Measurements from ENCODE around the gene CADPS2. TPM values are rescaled to one million over a fixed set of nuclear protein-coding genes. Genes with fewer than 3 reads are reported as not detected.

The CADPS2 gene
- total RNA-seq, 1 donor from 2014 or later, result 9.7 TPM

DNA sequence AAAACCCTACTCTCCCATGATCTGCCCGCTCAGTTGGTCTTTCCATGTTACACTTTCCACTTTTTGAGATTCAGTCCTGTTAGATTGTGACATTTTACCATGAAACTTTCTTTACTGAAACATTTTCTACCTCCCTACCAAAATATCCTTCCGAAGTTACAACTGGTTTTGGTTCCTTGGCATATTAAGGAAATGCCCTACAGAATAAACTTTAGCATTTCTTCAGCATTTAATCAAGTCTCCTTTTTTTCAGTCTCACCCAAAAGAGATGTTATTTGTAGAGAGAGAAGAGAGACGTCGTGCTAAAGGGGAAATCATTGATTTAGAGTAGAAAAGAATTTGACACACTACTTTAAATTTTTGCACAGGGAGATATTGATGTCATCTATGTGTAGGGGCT lies 572.0 kb downstream of the CADPS2 start:
- no peak for DNase-seq (ENCODE audit: low spot score)

- no peak for DNase-seq (ENCODE audit: low spot score)
Measured at GRCh38 chr7:122312789-122313188, 573.5 kb downstream of the CADPS2 start.

GRCh38 chr7:122311734-122312450 lies 574.4 kb downstream of the CADPS2 start:
- DNase-seq (ENCODE audit: low spot score), result no peak

- no peak for DNase-seq (ENCODE audit: low spot score)
Measured at GRCh38 chr7:122311050-122311700, 575.1 kb downstream of the CADPS2 start.

GRCh38 chr7:122310119-122311021 lies 575.9 kb downstream of the CADPS2 start:
- no peak for DNase-seq (ENCODE audit: low spot score)

- DNase-seq (ENCODE audit: low spot score), result no peak
Measured at GRCh38 chr7:122309421-122309820, 576.8 kb downstream of the CADPS2 start.

DNA sequence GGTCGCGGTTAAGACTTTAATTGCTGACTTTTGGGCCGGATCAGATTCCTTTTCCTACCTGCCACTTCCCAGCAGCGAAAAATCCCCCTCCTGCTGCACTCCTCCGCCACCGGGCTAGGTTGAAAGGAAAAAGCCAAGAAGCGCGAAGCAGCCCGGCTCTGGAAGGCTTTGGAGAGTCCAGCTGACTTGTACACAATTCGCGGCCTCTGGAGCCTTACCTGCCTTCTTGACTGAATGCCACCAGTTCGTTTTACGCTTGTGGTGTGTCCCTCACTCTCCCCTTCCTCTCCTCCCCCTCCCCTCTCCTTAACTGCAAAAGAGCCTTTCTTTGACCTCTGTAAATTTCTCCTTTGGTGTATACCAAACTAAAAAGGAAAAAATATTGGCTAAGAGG lies 579.0 kb downstream of the CADPS2 start:
- DNase-seq (ENCODE audit: low spot score), result no peak

DNA sequence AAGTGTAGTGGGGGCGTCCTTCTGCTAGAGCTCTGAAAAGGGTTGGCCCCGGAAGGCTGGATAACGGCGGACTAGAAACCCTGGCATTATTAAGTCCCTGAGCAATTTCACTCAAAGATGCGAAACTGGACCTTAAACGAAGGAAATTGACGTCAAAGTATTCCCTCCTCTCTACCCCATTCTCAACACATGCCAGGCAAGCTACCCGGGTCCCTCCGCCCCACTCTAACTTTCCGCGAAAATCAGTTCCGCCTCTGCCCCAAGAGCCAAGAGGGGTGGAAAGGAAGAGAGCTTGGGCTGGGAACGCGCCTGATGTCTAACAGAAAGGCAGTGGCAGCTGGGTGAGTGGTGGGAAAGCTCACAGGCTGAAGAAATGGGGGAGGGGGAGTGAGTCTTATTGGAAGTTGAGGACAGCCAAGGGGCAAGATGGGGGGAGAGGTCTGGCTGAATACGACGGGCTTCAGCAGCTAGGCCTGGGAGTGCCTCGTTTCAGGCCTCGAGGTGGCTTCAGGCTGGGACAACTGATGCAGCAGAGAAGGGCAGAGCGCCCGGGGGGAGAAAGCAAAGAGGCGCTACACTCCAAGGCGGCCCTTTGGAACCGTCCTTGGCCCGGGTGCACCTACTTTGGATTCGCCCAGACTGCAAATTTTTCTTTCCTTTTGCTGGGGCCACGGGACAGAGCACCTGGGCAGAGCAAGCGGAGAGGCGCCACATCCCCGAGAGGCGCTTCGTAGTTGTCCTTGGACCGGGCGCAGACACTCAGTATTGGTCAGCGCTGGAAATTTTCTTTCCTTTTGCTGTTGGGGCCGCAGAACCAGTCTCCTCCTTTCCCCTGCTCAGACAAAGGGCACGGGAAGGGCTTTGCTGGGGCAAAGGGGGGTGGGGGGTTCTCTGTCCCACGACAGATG lies 579.7 kb downstream of the CADPS2 start:
- DNase-seq (ENCODE audit: low spot score), result no peak

- no peak for DNase-seq (ENCODE audit: low spot score)
Measured at GRCh38 chr7:122305475-122306319, 580.6 kb downstream of the CADPS2 start.

DNA sequence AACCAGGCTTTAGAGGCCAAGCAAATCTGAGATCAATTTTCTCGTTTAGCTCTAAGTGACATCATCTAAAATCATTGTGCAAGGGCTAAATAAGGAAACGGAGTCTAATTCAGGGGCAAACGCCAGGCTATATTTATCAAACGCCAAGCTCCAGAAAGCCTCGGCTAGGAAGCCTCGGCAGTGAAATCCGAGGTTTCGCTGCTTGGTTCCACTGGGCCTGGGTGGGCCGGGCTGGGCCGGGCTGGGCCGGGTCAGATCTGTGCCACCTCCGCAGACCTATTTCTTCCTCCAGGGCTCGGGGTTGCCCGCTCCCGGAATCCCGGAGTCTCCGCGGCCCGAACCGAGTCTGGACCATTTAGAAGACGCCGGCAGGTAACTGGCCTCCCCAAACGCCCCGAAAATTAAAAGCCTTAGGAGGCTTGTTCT lies 581.3 kb downstream of the CADPS2 start:
- DNase-seq (ENCODE audit: low spot score), result no peak

GRCh38 chr7:122304319-122304975 lies 581.8 kb downstream of the CADPS2 start, which contains the start of gene FEZF1:
Gene FEZF1 (minus strand): TSS chr7:122304750. CDS start chr7:122304437, 313 bp downstream.
- no peak for DNase-seq (ENCODE audit: low spot score)

GRCh38 chr7:122303531-122304318 lies 582.5 kb downstream of the CADPS2 start:
- no peak for DNase-seq (ENCODE audit: low spot score)

DNA sequence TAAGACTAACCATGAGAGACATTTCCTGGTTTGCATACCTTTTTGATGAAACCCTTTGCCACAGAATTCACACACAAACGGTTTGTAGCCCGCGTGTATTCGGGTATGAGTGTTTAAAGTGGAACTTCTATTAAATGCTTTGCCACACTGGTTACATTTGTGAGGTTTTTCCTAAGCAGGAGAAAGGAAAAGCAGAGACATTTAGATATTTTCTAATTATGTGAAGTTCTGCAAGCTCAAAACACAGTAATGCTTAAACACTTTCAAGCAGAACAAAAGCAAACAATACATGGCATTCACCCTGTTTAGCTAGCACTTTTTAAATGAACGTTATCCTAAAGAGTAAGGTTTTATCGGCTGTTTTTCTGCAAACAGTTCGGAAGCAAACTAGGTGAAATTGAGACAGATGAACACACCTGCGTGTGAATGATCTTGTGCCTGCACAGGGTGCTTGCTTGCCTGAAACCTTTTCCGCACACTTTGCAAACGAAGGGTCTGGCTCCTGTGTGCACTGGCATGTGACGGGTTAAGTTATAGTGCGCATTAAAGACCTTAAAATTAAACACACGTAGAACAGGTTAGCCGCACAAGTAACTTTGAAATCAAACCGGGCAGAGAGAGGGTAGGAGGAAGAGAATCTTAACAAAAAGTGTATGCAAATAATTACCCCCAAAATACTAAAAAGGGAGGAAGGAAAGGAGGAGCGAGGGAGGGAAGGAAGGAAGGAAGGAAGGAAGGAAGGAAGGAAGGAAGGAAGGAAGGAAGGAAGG lies 583.3 kb downstream of the CADPS2 start:
- DNase-seq (ENCODE audit: low spot score), result no peak

DNA sequence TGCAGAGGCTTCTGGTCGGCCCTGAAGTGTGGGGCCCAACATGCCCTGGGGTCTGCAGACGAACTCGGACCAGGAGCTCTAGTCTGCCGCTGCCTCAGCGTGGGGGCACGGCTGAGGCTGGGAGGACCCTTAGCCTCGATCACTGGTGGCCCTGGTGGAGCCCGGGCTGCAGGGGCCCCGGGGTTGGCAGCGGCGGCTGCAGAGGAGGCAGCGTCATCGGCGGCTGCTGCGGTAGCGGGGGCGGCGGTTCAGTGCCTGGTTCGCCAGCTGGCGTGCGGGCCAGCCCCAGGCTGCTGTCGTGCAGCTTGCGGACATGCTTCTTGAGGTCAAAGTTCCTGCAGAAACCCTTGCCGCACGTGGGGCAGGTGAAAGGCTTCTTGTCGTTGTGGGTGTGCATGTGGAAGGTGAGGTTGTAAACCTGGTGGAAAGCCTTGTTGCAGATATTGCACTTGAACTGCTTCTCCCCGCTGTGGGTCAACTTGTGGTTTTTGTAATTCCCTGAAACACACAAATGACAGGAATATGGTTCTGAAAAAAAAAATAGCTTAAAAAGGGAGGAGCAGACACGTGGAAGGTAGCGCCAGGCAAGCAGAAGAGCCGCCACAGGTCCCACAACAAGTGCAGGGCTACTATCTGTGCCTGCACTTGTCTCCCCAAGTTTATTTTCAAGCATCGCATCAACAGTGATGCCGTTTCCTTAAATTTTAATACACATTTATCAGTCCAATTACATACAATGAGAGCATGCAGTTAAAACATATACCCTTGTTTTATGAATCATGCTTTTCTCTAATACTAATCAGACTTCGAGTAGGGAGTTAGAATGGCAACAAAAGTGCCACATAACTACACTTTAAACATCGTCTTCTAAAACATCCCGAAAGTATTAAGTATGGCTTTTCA lies 584.2 kb downstream of the CADPS2 start:
- DNase-seq (ENCODE audit: low spot score), result no peak

GRCh38 chr7:122300956-122301833 lies 585.1 kb downstream of the CADPS2 start:
- DNase-seq (ENCODE audit: low spot score), result no peak

Measured in mesenteric fat pad (tissue), 1 donor.